ENCODE data around the gene MAPT. TPM values are rescaled to one million over a fixed set of nuclear protein-coding genes. Genes with fewer than 3 reads are reported as not detected.

The MAPT gene
- polyA plus RNA-seq, 1 experiment, result 0.27 TPM

DNA sequence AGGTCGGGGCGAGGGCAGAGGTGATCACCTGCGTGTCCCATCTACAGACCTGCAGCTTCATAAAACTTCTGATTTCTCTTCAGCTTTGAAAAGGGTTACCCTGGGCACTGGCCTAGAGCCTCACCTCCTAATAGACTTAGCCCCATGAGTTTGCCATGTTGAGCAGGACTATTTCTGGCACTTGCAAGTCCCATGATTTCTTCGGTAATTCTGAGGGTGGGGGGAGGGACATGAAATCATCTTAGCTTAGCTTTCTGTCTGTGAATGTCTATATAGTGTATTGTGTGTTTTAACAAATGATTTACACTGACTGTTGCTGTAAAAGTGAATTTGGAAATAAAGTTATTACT lies 133.6 kb downstream of the MAPT start:
- TF ChIP-seq, protein P1, sequence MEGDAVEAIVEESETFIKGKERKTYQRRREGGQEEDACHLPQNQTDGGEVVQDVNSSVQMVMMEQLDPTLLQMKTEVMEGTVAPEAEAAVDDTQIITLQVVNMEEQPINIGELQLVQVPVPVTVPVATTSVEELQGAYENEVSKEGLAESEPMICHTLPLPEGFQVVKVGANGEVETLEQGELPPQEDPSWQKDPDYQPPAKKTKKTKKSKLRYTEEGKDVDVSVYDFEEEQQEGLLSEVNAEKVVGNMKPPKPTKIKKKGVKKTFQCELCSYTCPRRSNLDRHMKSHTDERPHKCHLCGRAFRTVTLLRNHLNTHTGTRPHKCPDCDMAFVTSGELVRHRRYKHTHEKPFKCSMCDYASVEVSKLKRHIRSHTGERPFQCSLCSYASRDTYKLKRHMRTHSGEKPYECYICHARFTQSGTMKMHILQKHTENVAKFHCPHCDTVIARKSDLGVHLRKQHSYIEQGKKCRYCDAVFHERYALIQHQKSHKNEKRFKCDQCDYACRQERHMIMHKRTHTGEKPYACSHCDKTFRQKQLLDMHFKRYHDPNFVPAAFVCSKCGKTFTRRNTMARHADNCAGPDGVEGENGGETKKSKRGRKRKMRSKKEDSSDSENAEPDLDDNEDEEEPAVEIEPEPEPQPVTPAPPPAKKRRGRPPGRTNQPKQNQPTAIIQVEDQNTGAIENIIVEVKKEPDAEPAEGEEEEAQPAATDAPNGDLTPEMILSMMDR (IDR thresholded peaks at IDR 0.05; ENCODE audit: low read depth, low read length), result no peak
- no peak for DNase-seq (ENCODE audit: low read depth, low spot score)
- no peak overlapping the region for H3K4me3 ChIP-seq (ENCODE audit: low read depth, low read length)
- no peaks in the 10 kb centered on the region for H3K9me3 ChIP-seq (ENCODE audit: control insufficient read depth, insufficient read depth, low read length)
- CTCF ChIA-PET, result interaction anchor here (0.6 to 3.2 kb wide), 5 partner anchors 12 to 185 kb away, joined by 3 to 10 read pairs (median 4); partner anchors contain the start of gene KANSL1
- POLR2A ChIA-PET, result interaction anchor here (0.7 kb wide), 1 partner anchor 154 kb away, joined by 4 read pairs; no protein-coding TSS in a partner anchor
- no peak overlapping the region for H3K27ac ChIP-seq (ENCODE audit: low read depth, low read length)
- no peaks in the 10 kb centered on the region for H3K27me3 ChIP-seq (ENCODE audit: control insufficient read depth, insufficient read depth, low read length)

DNA sequence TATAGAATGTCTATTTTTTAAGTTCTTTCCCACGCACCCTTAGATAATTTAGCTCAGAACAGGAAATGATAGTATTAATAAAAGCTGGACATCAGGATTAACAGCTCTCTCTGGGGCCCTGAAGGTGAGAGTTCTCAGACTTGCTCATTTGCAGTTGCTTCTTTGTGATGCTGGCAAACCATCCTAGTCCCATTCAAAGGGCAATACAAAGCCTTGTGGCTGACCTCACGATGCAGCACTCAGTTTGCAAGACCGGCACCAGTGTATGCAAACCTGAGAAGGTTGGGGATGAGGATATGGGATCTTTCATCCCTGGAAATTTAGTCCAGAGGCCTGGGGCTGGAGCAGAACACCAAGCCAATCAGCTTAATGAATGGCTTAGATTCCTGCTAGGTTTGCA lies 134.0 kb downstream of the MAPT start:
- no peak for DNase-seq (ENCODE audit: low read depth, low spot score)
- Histone ChIP-seq H3K27me3 (ENCODE audit: control insufficient read depth, insufficient read depth, low read length) (no peaks in the 10 kb centered on the region), H3K9me3 (ENCODE audit: control insufficient read depth, insufficient read depth, low read length) (no peaks in the 10 kb centered on the region), H3K4me3 (ENCODE audit: low read depth, low read length) (no peak overlapping the region), H3K27ac (ENCODE audit: low read depth, low read length) (no peak overlapping the region)
- CTCF ChIA-PET, result interaction anchor here (0.6 to 3.2 kb wide), 5 partner anchors 11 to 185 kb away, joined by 3 to 10 read pairs (median 4); partner anchors contain the start of gene KANSL1
- TF ChIP-seq, protein P1 (IDR thresholded peaks at IDR 0.05; ENCODE audit: low read depth, low read length), result no peak
- POLR2A ChIA-PET, result interaction anchor here (0.7 kb wide), 1 partner anchor 154 kb away, joined by 4 read pairs; no protein-coding TSS in a partner anchor

DNA sequence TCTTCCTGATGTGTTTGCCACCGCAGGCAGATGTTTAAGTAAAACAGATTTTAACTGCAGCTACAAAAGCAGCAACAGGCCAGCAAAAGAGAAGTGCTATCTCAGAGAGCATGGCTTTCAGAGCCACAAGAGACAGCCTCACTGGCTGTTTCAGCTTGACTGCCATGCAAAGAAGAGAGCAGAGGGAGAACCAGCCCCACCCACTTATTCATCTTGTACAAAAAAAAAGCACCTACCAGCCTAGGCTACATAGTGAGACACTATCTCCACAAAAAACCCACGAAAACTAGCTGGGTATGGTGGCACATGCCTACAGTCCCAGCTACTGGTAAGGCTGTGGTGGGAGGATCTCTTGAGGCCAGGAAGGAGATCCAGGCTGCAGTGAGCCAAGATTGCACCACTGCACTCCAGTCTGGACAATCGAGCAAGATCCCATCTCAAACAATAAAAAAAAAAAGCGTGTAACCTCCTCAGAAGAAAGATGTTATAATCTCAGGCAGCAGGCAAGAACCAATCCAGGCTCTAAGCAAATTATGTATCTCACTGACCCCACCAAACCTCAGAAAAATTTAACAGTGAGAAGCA lies 134.7 kb downstream of the MAPT start:
- H3K4me3 ChIP-seq (ENCODE audit: low read depth, low read length), result no peak overlapping the region
- H3K27ac ChIP-seq (ENCODE audit: low read depth, low read length), result no peak overlapping the region
- ChIA-PET CTCF (interaction anchor here (1.4 to 3.2 kb wide), 2 partner anchors 15 to 184 kb away, joined by 4 to 10 read pairs; no protein-coding TSS in a partner anchor), POLR2A (no interaction called here)
- H3K9me3 ChIP-seq (ENCODE audit: control insufficient read depth, insufficient read depth, low read length), result no peaks in the 10 kb centered on the region
- H3K27me3 ChIP-seq (ENCODE audit: control insufficient read depth, insufficient read depth, low read length), result no peaks in the 10 kb centered on the region
- TF ChIP-seq, protein P1 (IDR thresholded peaks at IDR 0.05; ENCODE audit: low read depth, low read length), result no peak
- DNase-seq (ENCODE audit: low read depth, low spot score), result no peak

DNA sequence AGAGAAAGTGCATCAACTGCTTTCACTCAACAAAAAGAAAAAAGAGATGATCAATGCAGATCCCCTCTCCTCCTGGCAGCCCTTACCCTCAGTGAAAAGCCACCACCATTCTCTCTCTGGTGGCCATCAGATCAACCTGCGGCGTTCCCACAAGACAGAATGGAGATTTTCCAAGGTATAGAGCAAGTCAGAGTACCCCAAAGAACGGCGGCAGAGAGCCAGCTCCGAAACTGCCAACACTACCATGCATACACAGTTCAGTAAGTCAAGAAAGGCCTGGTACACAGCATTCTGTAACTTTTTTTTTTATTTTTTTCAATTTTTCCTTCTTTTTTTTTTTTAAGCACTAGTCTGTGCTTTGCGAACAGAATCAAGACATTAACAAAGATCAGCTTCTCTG lies 135.3 kb downstream of the MAPT start:
- Histone ChIP-seq H3K27ac (ENCODE audit: low read depth, low read length) (no peak overlapping the region), H3K4me3 (ENCODE audit: low read depth, low read length) (no peak overlapping the region), H3K27me3 (ENCODE audit: control insufficient read depth, insufficient read depth, low read length) (no peaks in the 10 kb centered on the region), H3K9me3 (ENCODE audit: control insufficient read depth, insufficient read depth, low read length) (no peaks in the 10 kb centered on the region)
- no peak for DNase-seq (ENCODE audit: low read depth, low spot score)
- TF ChIP-seq, protein P1 (IDR thresholded peaks at IDR 0.05; ENCODE audit: low read depth, low read length), result no peak
- ChIA-PET CTCF (interaction anchor here (1.4 to 3.2 kb wide), 2 partner anchors 15 to 183 kb away, joined by 4 to 10 read pairs; no protein-coding TSS in a partner anchor), POLR2A (interaction anchor here (0.6 kb wide), 2 partner anchors 9 to 108 kb away, joined by 3 to 5 read pairs; no protein-coding TSS in a partner anchor)

DNA sequence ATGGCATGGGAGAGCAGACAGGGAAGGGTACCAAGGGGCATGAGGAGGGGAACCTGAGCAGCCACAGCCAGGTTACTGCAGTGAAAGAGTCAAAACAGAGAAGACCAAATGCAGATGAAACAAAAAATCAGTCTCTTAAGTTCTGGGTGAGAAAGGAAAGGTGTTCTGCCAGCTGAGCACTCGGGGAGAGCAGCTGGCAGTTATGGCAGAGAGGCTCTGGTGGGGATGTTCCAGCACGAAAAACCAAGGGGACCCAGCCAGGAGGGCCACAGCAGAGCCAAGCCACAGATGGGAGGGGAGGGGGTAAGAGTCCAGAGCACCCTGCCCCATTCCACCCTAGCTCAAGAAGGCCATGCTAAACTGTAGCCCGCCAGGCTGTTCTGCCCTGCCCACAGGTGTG lies 136.4 kb downstream of the MAPT start:
- H3K27ac ChIP-seq (ENCODE audit: low read depth, low read length), result no peak overlapping the region
- POLR2A ChIA-PET, result no interaction called here
- DNase-seq (ENCODE audit: low read depth, low spot score), result no peak
- H3K9me3 ChIP-seq (ENCODE audit: control insufficient read depth, insufficient read depth, low read length), result no peaks in the 10 kb centered on the region
- no peak overlapping the region for H3K4me3 ChIP-seq (ENCODE audit: low read depth, low read length)
- no peaks in the 10 kb centered on the region for H3K27me3 ChIP-seq (ENCODE audit: control insufficient read depth, insufficient read depth, low read length)
- CTCF ChIA-PET, result no interaction called here
- TF ChIP-seq, protein P1 (IDR thresholded peaks at IDR 0.05; ENCODE audit: low read depth, low read length), result no peak
